H1 (cell line): ENCODE data around the gene FCHSD1.

Experiments used
- ATF2 ChIP-seq: IDR thresholded peaks from 2 replicates; pipeline ENCODE4 v1.6.1; 2012; ENCODE audit warnings: low read length, inconsistent platforms
- CHD1 ChIP-seq: IDR thresholded peaks from 2 replicates; pipeline ENCODE4 v1.6.1; 2012; ENCODE audit warnings: low read depth, low read length, improper control_type of control experiment
- CTCF ChIP-seq, 3 experiments: IDR thresholded peaks; 1 replicate in 2 of 3; 2 replicates in 1 of 3; pipeline versions ENCODE4 v1.5.1 to v1.6.1; 2011; ENCODE audit warnings: low read length in 3 of 3, mild to moderate bottlenecking in 3 of 3, inconsistent platforms in 2 of 3, low read depth in 1 of 3, moderate library complexity in 1 of 3; ENCODE audit not compliant: insufficient read depth in 1 of 3; ENCODE audit errors: control extremely low read depth in 1 of 3
- EGR1 ChIP-seq: IDR thresholded peaks from 2 replicates; pipeline ENCODE4 v1.6.1; 2011; ENCODE audit warnings: low read depth, low read length, borderline replicate concordance
- EP300 ChIP-seq, 2 experiments: IDR thresholded peaks; 1 replicate in 1 of 2; 2 replicates in 1 of 2; pipeline ENCODE4 v1.6.1; 2011 to 2012; ENCODE audit warnings: low read depth in 2 of 2, low read length in 2 of 2, mild to moderate bottlenecking in 2 of 2, borderline replicate concordance in 1 of 2, inconsistent platforms in 1 of 2, moderate library complexity in 1 of 2
- JUND ChIP-seq: IDR thresholded peaks from 2 replicates; pipeline ENCODE4 v1.6.1; 2011; ENCODE audit warnings: mild to moderate bottlenecking, improper control_type of control experiment, low read length
- KDM1A ChIP-seq: fragments of 200-600, 300-600 bp; sonication (generic); IDR thresholded peaks from 2 replicates; pipeline ENCODE4 v1.7.1; 2016; ENCODE audit warnings: mild to moderate bottlenecking, low read length, borderline replicate concordance
- MAFK ChIP-seq: IDR thresholded peaks from 2 replicates; pipeline ENCODE4 v1.6.1; 2012; ENCODE audit warnings: low read depth, mild to moderate bottlenecking, improper control_type of control experiment, low read length
- NANOG ChIP-seq: IDR thresholded peaks from 2 replicates; pipeline ENCODE4 v1.6.1; 2011; ENCODE audit warnings: low read length, low read depth, mild to moderate bottlenecking, inconsistent platforms; ENCODE audit not compliant: insufficient read depth, poor library complexity, severe bottlenecking
- POLR2A ChIP-seq, 2 experiments: IDR thresholded peaks; 1 replicate in 1 of 2; 2 replicates in 1 of 2; pipeline ENCODE4 v1.6.1; 2011; ENCODE audit warnings: low read depth in 2 of 2, low read length in 2 of 2, mild to moderate bottlenecking in 2 of 2; ENCODE audit errors: control extremely low read depth in 1 of 2
- POLR2AphosphoS5 ChIP-seq: IDR thresholded peaks from 2 replicates; pipeline ENCODE4 v1.6.1; 2011; ENCODE audit warnings: low read depth, low read length
- SUZ12 ChIP-seq: fragments of 200-600 bp; sonication (generic); IDR thresholded peaks from 2 replicates; pipeline ENCODE4 v1.6.1; 2012; ENCODE audit warnings: mild to moderate bottlenecking, inconsistent platforms, low read length, moderate library complexity, mixed read lengths
- ZNF274 ChIP-seq: IDR thresholded peaks from 2 replicates; pipeline ENCODE4 v1.7.0; 2012; ENCODE audit warnings: low read length, borderline replicate concordance; ENCODE audit errors: extremely low read depth

- TF ChIP-seq CTCF (IDR thresholded peaks at IDR 0.05; ENCODE audit: control extremely low read depth in 1 of 3, insufficient read depth in 1 of 3, low read depth in 1 of 3, low read length in 3 of 3) (no peak), POLR2AphosphoS5 (no peak), ZNF274 (no peak), POLR2A (IDR thresholded peaks at IDR 0.05; ENCODE audit: control extremely low read depth in 1 of 2, low read depth in 2 of 2, low read length in 2 of 2) (no peak), NANOG (no peak), JUND (no peak), EP300 (IDR thresholded peaks at IDR 0.05; ENCODE audit: borderline replicate concordance in 1 of 2, low read depth in 2 of 2, low read length in 2 of 2) (no peak), SUZ12 (no peak), EGR1 (no peak), MAFK (no peak), ATF2 (no peak), CHD1 (no peak), KDM1A (no peak)
Measured at GRCh38 chr5:141628175-141628788, 22.9 kb downstream of the FCHSD1 start.
